HG02610 (cell line): ENCODE data around the gene RSRC2.
"Not testable (repeated sequence)": the region's sequence is repeated elsewhere in the genome, so short reads cannot be mapped to it uniquely, and the experiment has no call there.

Experiments used
- ATAC-seq: cut with Tn5 transposase; IDR thresholded peaks from one replicate; pipeline ENCODE4 v1.9.1; 2021; ENCODE audit warnings: mild to moderate bottlenecking, moderate library complexity; ENCODE audit not compliant: unreplicated experiment

The RSRC2 gene

GRCh38 chr12:122526683-122527477 lies at the start of gene RSRC2, which contains the start of gene KNTC1:
RSRC2 (minus strand) TSS chr12:122526936; CDS start chr12:122526853, 83 bp downstream.
KNTC1 (plus strand) TSS chr12:122527249; CDS start chr12:122530064, 2,815 bp downstream.
- peak; percentile 90 for ATAC-seq

GRCh38 chr12:122571821-122572220 lies 45.1 kb upstream of the RSRC2 start:
- ATAC-seq: no peak

- not testable (repeated sequence) for ATAC-seq
Measured at GRCh38 chr12:122570006-122570405, 43.3 kb upstream of the RSRC2 start.

- ATAC-seq: no peak
Measured at GRCh38 chr12:122569288-122569687, 42.6 kb upstream of the RSRC2 start.

- not testable (repeated sequence) for ATAC-seq
Measured at GRCh38 chr12:122566816-122567215, 40.1 kb upstream of the RSRC2 start.

- no peak for ATAC-seq
Measured at GRCh38 chr12:122563361-122563760, 36.6 kb upstream of the RSRC2 start.

- no peak for ATAC-seq
Measured at GRCh38 chr12:122560138-122560537, 33.4 kb upstream of the RSRC2 start.

GRCh38 chr12:122558745-122559641 lies 32.3 kb upstream of the RSRC2 start:
- no peak for ATAC-seq

GRCh38 chr12:122547330-122547729 lies 20.6 kb upstream of the RSRC2 start:
- ATAC-seq: no peak

- ATAC-seq: no peak
Measured at GRCh38 chr12:122545855-122546254, 19.1 kb upstream of the RSRC2 start.

GRCh38 chr12:122544537-122544936 lies 17.8 kb upstream of the RSRC2 start:
- no peak for ATAC-seq

- ATAC-seq: no peak
Measured at GRCh38 chr12:122538496-122538895, 11.8 kb upstream of the RSRC2 start.

GRCh38 chr12:122537021-122537420 lies 10.3 kb upstream of the RSRC2 start:
- no peak for ATAC-seq

GRCh38 chr12:122533856-122534255 lies 7.1 kb upstream of the RSRC2 start:
- no peak for ATAC-seq

GRCh38 chr12:122528992-122529391 lies 2.3 kb upstream of the RSRC2 start:
- no peak for ATAC-seq

GRCh38 chr12:122528582-122528981 lies 1.8 kb upstream of the RSRC2 start:
- ATAC-seq: no peak

GRCh38 chr12:122527478-122527944 lies 775 bp upstream of the RSRC2 start:
- ATAC-seq: no peak

- ATAC-seq: no peak
Measured at GRCh38 chr12:122523846-122524718, 2.7 kb downstream of the RSRC2 start.

- no peak for ATAC-seq
Measured at GRCh38 chr12:122523280-122523679, 3.5 kb downstream of the RSRC2 start.

GRCh38 chr12:122520676-122521075 lies 6.1 kb downstream of the RSRC2 start:
- no peak for ATAC-seq

GRCh38 chr12:122519418-122519817 lies 7.3 kb downstream of the RSRC2 start:
- ATAC-seq: no peak
